ENCODE results near the gene RNASE3.

GRCh38 chr14:20866963-20867362 is 24.2 kb upstream of the RNASE3 start:
- TF ChIP-seq CTCF (conservative IDR thresholded peaks at IDR 0.05 in 1 of 2, IDR thresholded peaks at IDR 0.05 in 1 of 2; ENCODE audit: extremely low read depth in 1 of 2, insufficient read depth in 1 of 2, low read depth in 1 of 2, low read length in 2 of 2) (peak; percentile 34 to 49), EZH2 (IDR thresholded peaks at IDR 0.05; ENCODE audit: borderline replicate concordance, low read length) (no peak)

Measured in mammary epithelial cell (primary cell).